VCaP (cell line): ENCODE results near the gene ZBTB34.

Source experiments
- H3K27ac ChIP-seq: fragments of 450-650 bp; 2 replicates; pipeline ENCODE4 v1.5.1; 2017
- CTCF ChIP-seq: fragments of 450-650 bp; conservative IDR thresholded peaks from 2 replicates; pipeline ENCODE4 v1.5.1; 2017; ENCODE audit warnings: mild to moderate bottlenecking, moderate library complexity

The ZBTB34 gene

GRCh38 chr9:126836216-126836615 lies 24.2 kb upstream of the ZBTB34 start:
- H3K27ac ChIP-seq = no peak overlapping the region
- TF ChIP-seq CTCF = no peak

GRCh38 chr9:126838055-126838811 lies 22.2 kb upstream of the ZBTB34 start:
- H3K27ac ChIP-seq = no peak overlapping the region
- TF ChIP-seq CTCF = no peak

- no peak for TF ChIP-seq CTCF
- no peak overlapping the region for H3K27ac ChIP-seq
Measured at GRCh38 chr9:126838895-126839294, 21.5 kb upstream of the ZBTB34 start.

GRCh38 chr9:126839301-126839700 lies 21.1 kb upstream of the ZBTB34 start:
- TF ChIP-seq CTCF = no peak
- no peak overlapping the region for H3K27ac ChIP-seq

GRCh38 chr9:126842220-126842842 lies 18.1 kb upstream of the ZBTB34 start:
- H3K27ac ChIP-seq = no peak overlapping the region
- TF ChIP-seq CTCF = no peak

GRCh38 chr9:126842977-126843799 lies 17.3 kb upstream of the ZBTB34 start:
- no peak for TF ChIP-seq CTCF
- no peak overlapping the region for H3K27ac ChIP-seq

- no peak overlapping the region for H3K27ac ChIP-seq
- no peak for TF ChIP-seq CTCF
Measured at GRCh38 chr9:126844085-126844484, 16.4 kb upstream of the ZBTB34 start.
